IPS-NIHi11 (cell line): ENCODE results near the gene SLC16A2.

ENCODE experiments used
- DNase-seq: peaks from one replicate; pipeline ENCODE4 v3.0.0; 2012; ENCODE audit warnings: mixed read lengths, low spot score

Gene SLC16A2

GRCh38 chrX:74536832-74537371 lies 115.6 kb downstream of the SLC16A2 start:
- peak; percentile 44 for DNase-seq

GRCh38 chrX:74540635-74541249 lies 119.4 kb downstream of the SLC16A2 start:
- no peak for DNase-seq

GRCh38 chrX:74545880-74546523 lies 124.7 kb downstream of the SLC16A2 start:
- no peak for DNase-seq

GRCh38 chrX:74546984-74547383 lies 125.7 kb downstream of the SLC16A2 start:
- no peak for DNase-seq

GRCh38 chrX:74550295-74550802 lies 129.1 kb downstream of the SLC16A2 start:
- peak; percentile 49 for DNase-seq

- DNase-seq, result no peak
Measured at GRCh38 chrX:74551934-74552333, 130.6 kb downstream of the SLC16A2 start.

- no peak for DNase-seq
Measured at GRCh38 chrX:74557378-74557777, 136.1 kb downstream of the SLC16A2 start.

GRCh38 chrX:74578137-74578536 lies 156.8 kb downstream of the SLC16A2 start:
- no peak for DNase-seq

- DNase-seq, result no peak
Measured at GRCh38 chrX:74579597-74580198, 158.4 kb downstream of the SLC16A2 start.
